HG03103 (cell line): ENCODE data around the gene VAV3.
"Not testable (repeated sequence)": the region's sequence is repeated elsewhere in the genome, so short reads cannot be mapped to it uniquely, and the experiment has no call there.

ENCODE experiments used
- ATAC-seq: cut with Tn5 transposase; IDR thresholded peaks from one replicate; pipeline ENCODE4 v1.9.1; 2021; ENCODE audit warnings: low read depth; ENCODE audit not compliant: unreplicated experiment

The VAV3 gene

DNA sequence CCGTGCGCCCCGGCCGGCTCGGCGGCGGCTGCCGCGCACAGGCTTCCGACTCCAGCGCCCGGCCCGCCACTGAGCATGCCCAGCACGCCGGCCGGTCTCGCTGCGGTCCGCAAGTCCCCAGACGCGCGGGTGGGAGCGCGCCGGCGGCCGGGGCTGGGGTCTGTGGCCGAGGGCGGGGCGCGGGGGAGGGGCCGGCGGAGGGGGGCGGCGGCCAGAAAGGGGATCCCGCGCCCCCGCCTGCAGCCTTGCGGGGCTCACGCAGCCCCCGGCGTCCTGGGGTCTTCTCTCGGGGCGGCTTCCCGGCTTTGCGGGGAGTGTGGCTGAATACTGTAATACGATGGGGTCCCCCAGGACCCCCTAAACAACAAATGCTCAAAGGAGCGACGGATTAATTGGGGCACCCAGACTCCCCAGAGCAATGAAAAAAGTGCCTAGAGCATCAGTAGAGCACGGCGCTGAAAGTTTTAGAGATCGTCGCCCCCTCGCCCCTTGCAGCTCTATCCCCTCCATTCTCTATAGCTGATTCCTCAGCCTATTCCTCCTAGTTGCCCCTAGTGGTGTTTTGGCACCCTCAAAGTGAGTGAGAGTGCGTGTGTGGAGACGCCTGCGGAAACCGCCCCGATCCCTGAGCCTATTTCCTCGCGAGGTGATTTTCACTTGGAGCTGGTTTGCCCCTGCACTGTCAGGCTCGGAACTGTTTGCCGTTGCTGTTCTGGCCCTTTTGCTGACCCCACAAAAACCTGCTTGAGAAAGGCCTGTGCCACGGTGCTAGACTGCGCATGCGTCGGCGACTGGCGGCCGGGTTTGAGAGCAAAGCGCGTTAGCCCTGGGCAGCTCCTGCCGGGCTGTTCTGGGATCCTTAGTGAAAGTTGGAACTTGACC is at the start of gene VAV3:
VAV3 (minus strand) TSS at position 71 of the 882 bp plus-strand sequence. CDS start 311 bp downstream, outside the sequence.
- no peak for ATAC-seq

- no peak for ATAC-seq
These were observed 47.6 kb upstream of the VAV3 start for GRCh38 chr1:108012553-108012952.

GRCh38 chr1:108011295-108011694 is 46.3 kb upstream of the VAV3 start:
- no peak for ATAC-seq

- ATAC-seq, result no peak
These were observed 45.6 kb upstream of the VAV3 start for GRCh38 chr1:108010581-108010980.

GRCh38 chr1:108009603-108010195 is 44.7 kb upstream of the VAV3 start:
- ATAC-seq, result no peak

GRCh38 chr1:108007531-108007930 is 42.6 kb upstream of the VAV3 start:
- ATAC-seq, result no peak

GRCh38 chr1:108007070-108007469 is 42.1 kb upstream of the VAV3 start:
- no peak for ATAC-seq

DNA sequence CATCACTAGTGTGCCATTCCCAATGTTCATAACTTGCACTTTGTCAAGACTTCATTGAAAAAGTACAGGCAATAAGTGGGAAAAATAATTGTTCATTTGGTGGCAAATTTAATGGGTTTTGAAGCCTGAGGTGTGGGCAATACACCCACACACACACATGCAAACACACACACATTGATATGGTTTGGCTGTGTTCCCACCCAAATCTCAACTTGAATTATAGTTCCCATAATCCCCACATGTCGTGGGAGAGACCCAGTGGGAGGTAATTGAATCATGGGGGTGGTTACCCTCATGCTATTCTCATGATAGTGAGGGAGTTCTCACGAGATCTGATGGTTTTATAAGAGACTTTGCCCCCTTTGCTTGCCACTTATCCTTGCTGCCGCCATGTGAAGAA is 39.9 kb upstream of the VAV3 start:
- not testable (repeated sequence) for ATAC-seq

DNA sequence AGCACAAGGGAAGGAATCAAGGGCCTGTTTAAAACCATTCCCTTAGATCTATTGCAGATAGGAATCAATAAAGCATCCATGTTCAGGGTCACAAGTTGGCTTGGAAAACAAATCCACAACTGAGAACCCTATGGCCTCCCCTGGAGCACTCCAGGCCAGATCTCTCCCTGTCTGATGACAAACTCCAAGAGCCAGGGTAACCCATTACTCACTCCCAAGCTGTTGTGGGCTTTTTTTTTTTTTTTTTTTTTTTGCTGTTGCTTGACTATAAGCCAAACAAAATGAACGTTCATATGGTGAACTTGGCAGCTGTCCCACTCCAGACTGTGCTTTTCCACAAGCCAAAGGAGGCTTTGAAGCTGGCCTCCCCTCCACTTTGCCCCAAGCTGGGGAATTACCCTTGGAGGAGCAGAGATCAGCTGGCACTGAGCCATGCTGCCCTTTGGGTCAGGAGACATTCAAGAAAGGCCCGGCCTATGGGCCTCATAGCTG is 35.7 kb upstream of the VAV3 start:
- no peak for ATAC-seq

DNA sequence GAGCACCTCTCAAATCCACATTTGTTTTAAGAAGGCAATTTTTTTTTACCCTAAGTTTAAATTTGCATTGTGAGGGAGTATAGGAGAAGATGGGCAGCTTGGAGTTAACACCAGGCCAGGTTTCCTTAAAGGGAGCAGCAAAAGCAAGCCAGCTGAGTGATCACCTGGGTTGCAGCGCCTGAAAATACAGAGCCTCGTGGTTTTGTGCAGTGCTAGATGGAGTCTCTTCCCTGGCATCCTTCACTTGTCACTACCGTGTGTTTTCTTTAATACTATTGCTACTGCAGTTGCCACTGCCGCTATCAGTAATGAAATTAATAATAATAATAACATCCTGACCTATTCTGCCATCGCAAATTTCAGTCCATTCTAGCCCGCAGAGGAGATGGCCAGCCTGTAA is 35.2 kb upstream of the VAV3 start:
- no peak for ATAC-seq

- no peak for ATAC-seq
These were observed 32.9 kb upstream of the VAV3 start for GRCh38 chr1:107997866-107998265.

- no peak for ATAC-seq
These were observed 28.9 kb upstream of the VAV3 start for GRCh38 chr1:107993920-107994319.

DNA sequence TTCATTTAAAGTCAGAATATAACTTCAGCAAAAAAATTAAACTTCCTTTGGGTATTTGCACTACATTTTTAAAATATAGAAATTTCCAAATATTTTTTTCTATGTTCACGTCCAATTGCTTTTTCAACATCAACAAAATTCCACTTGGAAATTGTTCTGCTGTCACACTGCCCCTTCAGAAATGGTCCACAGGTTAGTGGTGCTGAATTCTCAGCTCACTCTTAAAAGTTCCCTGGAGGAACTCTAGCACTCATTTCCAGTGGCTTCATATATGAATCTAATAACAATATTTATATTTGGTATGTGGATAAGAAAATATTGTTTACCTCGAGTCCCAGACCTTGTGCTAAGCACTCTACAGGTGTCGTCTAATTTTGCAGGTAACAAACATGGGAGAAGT is 27.4 kb upstream of the VAV3 start:
- no peak for ATAC-seq

DNA sequence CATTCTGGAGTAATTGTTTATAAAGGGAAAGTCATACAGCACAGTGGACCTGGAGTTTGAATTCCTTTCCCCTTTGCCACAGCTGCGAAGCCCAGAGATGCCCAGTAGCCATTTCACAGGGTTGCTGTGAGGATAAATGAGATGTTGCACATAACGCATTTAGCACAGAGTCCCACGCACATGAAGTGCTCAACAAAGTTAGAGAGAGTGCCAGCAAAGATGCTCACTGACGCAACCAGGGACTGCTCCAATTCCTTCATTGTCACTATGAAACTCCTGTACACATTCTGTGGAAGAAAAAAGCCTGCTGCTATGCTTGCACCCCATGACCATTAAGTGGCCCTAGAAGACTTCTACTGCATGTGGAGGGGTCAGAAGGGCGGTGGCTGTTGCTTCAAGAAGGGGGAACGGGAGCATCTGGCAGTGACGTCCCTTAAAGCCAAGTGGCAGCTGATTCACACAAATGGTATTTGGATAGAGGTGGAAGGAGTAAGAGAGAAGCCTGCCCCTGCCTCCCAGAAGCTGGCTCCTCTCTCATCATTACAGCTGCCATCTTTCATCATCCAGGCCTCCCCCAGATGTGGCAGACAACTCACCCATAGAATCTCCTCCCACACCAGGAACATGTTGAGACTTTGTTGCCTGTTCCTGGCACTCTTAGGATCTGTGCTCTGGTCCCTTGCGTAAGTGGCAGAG is 26.5 kb upstream of the VAV3 start:
- no peak for ATAC-seq

- no peak for ATAC-seq
These were observed 25.6 kb upstream of the VAV3 start for GRCh38 chr1:107990606-107991005.

DNA sequence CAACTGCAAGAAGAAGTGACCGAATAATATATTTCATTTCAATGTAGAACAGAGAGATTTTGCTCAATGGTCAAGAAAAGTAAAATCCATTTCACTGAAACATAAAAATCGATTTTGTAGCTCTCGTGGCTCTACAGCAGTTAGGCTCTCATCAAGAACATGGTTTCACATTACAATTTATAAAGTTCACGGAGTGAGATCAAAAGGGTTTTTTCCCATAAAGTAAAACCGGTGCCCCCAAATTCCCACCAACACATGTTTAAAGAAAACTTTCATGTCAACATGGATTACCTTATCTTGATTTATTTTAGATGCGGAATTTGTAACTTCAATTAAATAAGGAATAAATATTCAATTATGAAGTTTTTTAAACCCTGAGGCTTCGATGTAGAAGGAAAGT is 16.3 kb upstream of the VAV3 start:
- no peak for ATAC-seq

GRCh38 chr1:107979926-107980325 is 14.9 kb upstream of the VAV3 start:
- no peak for ATAC-seq

DNA sequence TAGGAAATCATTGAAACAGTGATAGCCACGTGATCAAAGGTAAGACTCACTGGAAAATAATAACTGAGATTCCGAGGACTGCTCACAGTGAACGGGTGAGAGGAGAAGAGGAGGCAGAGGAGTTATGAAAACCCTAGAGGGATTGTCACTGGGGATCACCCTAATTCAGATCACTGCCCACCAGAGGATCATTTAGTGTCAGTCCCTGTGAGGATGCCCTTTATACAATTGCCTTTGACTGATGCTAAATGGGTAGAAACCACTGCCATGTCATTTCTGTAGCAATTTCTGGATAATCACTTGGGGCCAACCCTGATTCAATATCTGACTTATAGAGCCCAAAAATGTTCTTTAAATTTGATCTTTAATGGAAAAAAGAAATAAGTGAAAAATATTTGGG is 14.1 kb upstream of the VAV3 start:
- no peak for ATAC-seq

DNA sequence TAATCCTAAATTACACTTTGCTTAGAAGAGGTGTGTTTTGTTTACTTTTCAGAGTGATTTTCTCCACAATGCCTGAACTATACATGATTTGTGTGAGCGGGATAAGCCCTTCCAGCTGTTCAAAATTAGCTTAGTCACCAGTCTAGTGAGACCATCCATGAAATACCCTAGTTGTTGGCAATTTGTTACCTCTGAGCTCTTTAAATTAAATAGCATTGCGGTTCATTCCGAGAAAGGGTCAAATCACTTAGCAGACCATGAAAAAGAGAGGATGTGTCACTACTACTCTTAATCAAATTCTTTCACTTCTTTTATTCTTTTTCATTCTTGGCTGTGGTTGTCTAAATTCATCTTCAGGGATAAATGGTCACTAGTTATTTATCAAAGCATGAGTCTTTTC is 11.9 kb upstream of the VAV3 start:
- no peak for ATAC-seq

DNA sequence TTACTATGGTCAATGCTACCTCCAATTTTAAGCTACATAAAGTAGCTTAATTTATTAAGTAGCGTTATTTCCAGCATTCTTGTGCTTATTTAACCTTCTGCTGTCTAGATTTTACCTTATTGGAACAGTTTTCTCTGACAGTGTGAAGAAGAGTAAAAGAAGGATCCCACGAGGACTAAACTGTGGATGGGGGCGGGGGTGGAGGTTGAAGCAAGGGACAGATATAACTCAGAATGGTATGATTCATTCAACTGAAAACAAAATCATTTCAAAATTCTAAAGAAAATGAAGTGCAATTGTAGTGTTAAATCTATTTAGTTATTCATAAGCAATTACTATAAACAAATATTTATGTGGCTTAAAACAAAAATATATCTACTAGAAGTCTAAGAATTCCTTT is 11.5 kb upstream of the VAV3 start:
- no peak for ATAC-seq

DNA sequence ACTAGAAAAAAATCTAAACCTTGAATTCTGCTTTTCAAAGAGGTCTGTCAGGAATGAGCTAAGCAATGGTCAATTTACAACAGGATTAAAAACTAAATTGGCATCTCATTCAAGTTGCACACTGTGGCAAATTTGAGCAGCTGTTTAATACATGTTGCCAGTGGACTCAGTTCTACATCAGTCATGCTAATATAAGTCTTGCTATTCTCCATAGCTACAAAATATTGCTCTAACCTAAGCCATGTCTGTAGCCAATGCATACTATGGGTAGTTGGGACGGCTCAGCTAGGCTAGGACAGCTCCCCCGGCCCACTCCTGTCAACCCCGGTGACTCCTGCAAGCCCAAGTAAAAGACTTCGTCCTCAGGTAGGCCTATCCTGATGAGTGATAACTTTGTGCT is 10.9 kb upstream of the VAV3 start:
- ATAC-seq, result no peak
